Upper lobe of left lung (tissue), 4 donors: ENCODE data around the gene PRDM4.

Experiments used
- EP300 ChIP-seq, 4 donors: sonication (generic); formaldehyde crosslinking; IDR thresholded peaks; one replicate each; pipeline ENCODE4 v1.5.1; 2017; ENCODE audit warnings: antibody characterized with exemption in 4 of 4, control low read depth in 2 of 4
- POLR2AphosphoS5 ChIP-seq, 2 donors: sonication (generic); formaldehyde crosslinking; IDR thresholded peaks; one replicate each; pipeline ENCODE4 v1.5.1; 2017; ENCODE audit warnings: antibody characterized with exemption in 2 of 2
- TF ChIP-seq, protein P1 (sequence below), 6 experiments: fragments of 450-650 bp in 4 of 6; fragments of 200-600 bp in 2 of 6; sonication (generic) in 2 of 6; IDR thresholded peaks; one replicate each; pipeline ENCODE4 v1.5.1; 2016 to 2019; ENCODE audit warnings: antibody characterized with exemption in 6 of 6

DNA sequence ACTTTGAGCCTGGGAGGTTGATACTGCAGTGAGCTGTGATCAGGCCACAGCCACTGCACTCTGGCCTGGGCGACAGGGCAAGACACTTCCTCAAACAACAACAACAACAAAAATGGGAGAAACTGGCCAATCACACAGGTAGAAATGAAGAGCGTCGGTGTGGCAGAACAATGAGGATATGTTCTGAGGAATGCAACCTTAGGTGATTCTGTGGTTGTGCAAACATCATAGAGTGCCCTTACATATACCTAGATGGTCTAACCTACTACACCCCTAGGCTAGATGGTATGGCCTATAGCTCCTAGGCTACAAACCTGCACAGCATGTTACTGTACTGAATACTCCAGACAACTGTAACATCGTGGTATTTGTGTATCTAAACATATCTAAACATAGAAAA is 3.7 kb upstream of the PRDM4 start:
- TF ChIP-seq, protein P1, sequence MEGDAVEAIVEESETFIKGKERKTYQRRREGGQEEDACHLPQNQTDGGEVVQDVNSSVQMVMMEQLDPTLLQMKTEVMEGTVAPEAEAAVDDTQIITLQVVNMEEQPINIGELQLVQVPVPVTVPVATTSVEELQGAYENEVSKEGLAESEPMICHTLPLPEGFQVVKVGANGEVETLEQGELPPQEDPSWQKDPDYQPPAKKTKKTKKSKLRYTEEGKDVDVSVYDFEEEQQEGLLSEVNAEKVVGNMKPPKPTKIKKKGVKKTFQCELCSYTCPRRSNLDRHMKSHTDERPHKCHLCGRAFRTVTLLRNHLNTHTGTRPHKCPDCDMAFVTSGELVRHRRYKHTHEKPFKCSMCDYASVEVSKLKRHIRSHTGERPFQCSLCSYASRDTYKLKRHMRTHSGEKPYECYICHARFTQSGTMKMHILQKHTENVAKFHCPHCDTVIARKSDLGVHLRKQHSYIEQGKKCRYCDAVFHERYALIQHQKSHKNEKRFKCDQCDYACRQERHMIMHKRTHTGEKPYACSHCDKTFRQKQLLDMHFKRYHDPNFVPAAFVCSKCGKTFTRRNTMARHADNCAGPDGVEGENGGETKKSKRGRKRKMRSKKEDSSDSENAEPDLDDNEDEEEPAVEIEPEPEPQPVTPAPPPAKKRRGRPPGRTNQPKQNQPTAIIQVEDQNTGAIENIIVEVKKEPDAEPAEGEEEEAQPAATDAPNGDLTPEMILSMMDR (IDR thresholded peaks at IDR 0.05) = no peak
- TF ChIP-seq POLR2AphosphoS5 (IDR thresholded peaks at IDR 0.05) (no peak), EP300 (IDR thresholded peaks at IDR 0.05) (no peak)
